GM19035 (cell line): Measurements from ENCODE around the gene DEFB131B.
"Not testable (repeated sequence)": the region's sequence is repeated elsewhere in the genome, so short reads cannot be mapped to it uniquely, and the experiment has no call there.

Experiments
- ATAC-seq: cut with Tn5 transposase; IDR thresholded peaks from one replicate; pipeline ENCODE4 v1.9.1; 2021; ENCODE audit not compliant: unreplicated experiment

DEFB131B gene, protein sequence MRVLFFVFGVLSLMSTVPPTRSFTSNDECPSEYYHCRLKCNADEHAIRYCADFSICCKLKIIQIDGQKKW

DNA sequence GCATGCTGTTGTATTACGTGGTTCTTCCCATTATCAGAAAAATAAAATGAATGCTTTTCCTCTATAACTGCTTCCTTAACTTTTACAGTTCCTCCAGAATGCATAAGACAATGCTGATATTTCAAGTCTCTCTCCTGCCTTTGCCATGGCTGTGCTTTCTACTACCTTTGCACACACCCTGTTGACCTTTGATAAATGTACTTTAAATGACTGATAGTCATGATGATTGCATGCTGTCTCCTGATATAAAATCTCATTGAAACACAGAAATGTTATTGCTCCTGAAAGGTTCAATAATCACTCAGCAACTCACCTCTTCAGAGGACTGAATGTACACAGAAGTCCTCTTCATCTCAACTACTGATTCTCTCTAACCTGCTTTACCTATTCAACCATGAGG is at the start of gene DEFB131B:
TSS of gene DEFB131B (plus strand) at position 395 of the 400 bp plus-strand sequence. CDS start at position 395, 0 bp downstream.
- ATAC-seq: not testable (repeated sequence)

DNA sequence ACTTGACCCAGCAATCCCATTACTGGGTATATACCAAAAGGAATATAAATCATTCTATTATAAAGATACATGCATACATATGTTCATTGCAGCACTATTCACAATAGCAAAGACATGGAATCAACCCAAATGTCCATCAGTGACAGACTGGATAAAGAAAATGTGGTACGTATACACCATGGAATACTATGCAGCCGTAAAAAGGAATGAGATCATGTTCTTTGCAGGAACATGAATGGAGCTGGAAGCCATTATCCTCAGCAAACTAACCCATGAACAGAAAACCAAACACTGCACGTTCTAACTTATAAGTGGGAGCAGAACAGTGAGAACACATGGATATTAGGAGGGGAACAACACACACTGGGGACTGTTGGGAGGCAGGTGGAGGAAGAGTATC is 49.0 kb upstream of the DEFB131B start:
- ATAC-seq: not testable (repeated sequence)

DNA sequence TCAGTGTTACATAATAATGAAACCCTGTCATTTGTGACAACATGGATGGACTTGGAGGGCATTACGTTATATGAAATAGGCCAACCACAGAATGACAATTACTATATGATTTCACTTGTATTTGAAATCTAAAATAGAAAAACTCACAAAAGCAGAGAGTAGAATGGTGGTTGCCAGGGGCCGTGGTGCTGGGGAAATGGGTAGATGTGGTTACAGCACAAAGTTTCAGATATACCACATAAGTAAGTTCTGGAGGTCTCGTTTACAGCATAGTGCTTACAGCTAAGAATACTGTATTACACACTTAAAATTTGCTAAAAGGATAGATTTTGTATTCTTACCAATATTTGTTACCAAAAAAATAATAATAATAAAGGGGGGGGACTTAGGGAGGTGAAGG is 48.6 kb upstream of the DEFB131B start:
- ATAC-seq: not testable (repeated sequence)

DNA sequence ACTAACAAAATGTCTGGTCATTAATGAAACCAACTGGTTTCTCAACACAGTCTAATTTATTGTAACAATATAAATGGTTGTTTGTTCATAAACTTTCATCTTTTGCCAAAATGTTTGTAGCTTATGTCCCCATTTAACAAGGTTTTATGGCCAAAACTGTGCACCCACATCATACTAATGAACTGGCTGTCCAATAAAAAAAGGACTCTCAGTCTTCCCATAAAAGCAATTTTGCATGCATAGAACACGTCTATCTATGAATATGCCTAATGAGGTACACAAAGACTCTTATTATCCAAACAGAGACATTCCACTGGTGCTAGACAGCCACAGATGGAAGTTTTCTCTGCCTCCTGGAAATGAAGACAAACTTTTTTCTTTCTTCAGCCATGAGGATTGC is 45.4 kb upstream of the DEFB131B start, which contains the start of gene DEFB108B:
TSS of gene DEFB108B (plus strand) at position 390 of the 400 bp plus-strand sequence. CDS start at position 390, 0 bp downstream.
- ATAC-seq: not testable (repeated sequence)

GRCh38 chr11:71842720-71843119 is 35.5 kb upstream of the DEFB131B start:
- not testable (repeated sequence) for ATAC-seq

DNA sequence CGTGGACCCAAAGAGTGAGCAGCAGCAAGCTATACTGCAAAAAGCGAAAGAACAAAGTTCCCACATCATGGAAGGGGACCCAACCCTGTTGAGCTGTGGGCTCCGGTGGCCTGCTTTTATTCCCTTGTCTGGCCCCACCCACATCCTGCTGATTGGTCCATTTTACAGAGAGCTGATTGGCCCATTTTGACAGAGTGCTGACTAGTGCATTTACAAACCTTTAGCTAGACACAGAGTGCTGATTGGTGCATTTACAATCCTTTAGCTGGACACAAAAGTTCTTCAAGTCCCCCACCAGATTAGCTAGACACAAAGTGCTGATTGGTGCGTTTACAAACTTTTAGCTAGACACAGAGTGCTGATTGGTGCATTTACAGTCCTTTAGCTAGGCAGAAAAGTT is 34.9 kb upstream of the DEFB131B start:
- not testable (repeated sequence) for ATAC-seq

DNA sequence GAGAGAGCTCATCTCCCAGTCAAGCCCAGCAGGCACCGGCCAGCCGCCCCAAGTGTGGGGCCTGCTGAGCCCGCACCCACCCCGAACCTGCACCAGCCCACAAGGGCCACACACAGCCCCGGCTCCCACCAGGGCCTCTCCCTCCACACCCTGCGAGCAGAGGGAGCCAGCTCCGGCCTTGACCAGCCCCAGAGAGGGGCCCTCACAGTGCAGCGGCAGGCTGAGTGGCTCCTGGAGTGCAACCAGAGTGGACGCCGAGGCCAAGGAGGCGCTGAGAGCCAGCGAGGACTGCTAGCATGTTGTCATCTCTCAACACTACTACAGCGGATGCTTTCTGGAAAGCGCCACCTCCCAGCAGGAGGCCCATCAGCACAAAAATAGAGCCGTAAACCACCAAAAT is 34.4 kb upstream of the DEFB131B start:
- no peak for ATAC-seq

- ATAC-seq: not testable (repeated sequence)
Observed at GRCh38 chr11:71853895-71854294, 24.4 kb upstream of the DEFB131B start.

DNA sequence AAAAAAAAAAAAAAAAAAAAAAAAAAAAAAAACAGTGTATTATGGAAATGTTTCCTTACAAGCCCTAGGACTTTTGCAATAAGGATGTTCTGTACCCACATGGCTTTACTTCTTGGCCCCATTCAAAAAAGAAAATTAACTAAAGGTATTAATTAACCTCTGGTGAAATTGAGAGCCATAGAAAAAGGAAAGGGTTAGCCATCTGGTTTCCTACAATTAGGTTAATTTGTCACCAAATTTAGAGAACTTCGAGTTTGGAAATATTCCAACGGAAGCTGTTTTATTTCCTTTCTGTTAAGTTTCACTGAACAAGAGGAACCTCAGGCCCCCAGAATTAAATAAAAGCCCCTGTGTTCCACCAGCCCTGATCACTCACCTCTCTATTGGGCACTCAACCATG is 22.4 kb upstream of the DEFB131B start:
- not testable (repeated sequence) for ATAC-seq

- not testable (repeated sequence) for ATAC-seq
Observed at GRCh38 chr11:71860835-71861234, 17.4 kb upstream of the DEFB131B start.

DNA sequence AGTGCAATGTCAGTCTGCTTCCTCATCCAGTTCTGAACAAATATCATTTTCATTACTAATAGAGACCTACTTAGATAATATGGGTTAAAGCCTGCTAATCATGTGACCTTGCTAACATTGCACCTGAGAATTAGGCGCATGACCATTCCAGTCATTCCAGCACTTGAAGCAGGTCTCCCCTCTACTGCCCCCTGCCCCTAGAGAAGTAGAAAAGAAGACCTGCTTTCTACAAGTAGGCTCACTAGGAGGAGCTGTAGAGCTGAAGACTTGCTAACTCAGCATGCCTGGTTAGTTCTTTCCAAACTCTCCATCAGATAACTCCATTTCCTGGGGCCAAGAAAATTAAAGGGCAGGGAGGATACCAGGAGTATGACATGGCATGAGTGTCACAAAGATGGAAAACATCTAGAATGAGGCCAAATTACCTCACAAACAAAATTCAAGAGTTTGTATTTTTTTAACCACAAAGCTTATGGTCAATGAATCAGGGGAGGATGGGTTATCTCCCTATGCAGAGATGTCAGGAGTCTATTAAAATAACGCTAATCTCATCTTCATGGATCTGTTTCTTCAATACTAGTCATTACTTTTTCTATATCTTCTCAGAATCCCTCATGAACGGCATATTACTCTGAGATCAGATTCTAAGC is 14.2 kb upstream of the DEFB131B start:
- not testable (repeated sequence) for ATAC-seq

GRCh38 chr11:71867209-71867608 is 11.0 kb upstream of the DEFB131B start:
- not testable (repeated sequence) for ATAC-seq

DNA sequence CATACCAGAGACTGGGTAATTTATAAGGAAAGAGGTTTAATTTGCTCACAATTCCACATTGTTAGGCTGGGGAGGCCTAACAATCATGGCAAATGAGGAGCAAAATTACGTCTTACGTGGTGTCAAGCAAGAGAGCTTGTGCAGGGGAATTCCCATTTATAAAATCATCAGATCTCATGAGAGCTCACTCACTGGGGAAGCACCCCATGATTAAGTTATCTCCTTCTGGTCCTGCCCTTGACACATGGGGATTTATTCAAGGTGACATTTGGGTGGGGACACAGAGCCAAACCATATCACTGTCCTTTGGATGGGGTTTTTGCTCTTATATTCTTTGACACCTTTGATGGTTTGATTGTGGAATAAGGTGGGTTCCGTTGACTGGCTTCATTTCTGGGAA is 8.3 kb upstream of the DEFB131B start:
- not testable (repeated sequence) for ATAC-seq

DNA sequence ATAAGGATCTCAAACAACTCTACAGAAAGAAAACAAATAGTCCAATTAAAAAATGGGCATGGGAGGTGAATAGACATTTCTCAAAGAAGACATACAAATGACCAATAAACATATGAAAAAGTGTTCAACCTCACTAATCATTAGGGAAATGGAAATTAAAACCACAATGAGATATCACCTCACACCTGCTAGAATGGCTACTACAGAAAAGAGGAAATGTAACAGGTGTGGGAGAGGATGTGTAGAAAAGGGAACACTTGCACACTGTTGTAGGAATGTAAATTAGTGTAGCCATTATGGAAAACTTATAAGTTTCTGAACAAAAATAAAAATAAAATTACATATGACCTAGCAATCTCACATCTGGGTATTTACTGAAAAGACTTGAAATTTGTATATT is 7.6 kb upstream of the DEFB131B start:
- not testable (repeated sequence) for ATAC-seq

GRCh38 chr11:71876262-71876661 is 2.0 kb upstream of the DEFB131B start:
- ATAC-seq: not testable (repeated sequence)

DNA sequence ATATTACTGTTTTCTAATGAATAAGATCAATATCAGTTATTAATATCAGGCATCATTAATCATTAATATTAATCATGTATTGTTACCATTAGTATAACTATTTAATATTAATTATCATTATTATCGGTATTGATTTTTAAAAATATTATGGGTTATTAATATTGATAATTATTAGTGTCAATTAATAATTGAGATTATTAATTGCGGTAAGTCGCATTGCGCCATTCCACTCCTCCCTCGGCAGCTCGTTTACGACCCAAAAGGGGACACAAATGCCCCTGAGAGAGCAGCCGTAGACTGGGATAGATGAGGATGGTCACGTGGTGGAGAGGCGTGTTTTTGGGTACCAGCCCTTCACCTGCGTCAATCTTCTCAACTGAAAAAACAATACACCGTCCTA is 7.6 kb downstream of the DEFB131B start:
- not testable (repeated sequence) for ATAC-seq

DNA sequence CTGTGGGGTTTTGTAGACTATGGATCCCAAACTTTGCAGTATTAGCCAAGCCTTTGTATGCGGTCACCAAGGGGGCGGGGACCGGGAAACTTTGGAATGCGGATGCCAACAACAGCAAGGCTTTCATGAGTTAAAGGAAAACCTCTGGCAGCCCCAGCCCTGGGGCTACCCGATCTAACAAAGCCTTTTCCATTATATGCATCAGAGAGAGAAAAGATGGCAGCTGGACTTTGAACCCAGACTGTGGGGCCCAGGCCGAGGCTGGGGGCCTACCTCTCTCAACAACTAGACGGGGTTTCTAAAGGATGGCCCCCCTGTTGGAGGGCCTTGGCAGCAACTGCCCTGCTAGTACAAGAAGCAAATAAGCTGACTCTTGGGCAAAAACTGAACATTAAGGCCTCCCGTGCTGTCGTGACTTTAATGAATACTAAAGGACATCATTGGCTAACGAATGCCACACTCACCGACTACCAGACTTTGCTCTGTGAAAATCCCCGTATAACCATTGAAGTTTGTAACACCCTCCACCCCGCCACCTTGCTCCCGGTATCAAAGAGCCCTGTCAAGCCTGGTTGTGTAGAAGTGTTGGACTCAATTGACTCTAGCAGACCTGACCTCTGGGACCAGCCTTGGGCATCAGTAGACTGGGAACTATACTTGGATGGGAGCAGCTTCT is 10.2 kb downstream of the DEFB131B start:
- not testable (repeated sequence) for ATAC-seq

GRCh38 chr11:71889181-71889872 is 11.1 kb downstream of the DEFB131B start:
- ATAC-seq: not testable (repeated sequence)

- no peak for ATAC-seq
Observed at GRCh38 chr11:71895961-71896360, 17.7 kb downstream of the DEFB131B start.

DNA sequence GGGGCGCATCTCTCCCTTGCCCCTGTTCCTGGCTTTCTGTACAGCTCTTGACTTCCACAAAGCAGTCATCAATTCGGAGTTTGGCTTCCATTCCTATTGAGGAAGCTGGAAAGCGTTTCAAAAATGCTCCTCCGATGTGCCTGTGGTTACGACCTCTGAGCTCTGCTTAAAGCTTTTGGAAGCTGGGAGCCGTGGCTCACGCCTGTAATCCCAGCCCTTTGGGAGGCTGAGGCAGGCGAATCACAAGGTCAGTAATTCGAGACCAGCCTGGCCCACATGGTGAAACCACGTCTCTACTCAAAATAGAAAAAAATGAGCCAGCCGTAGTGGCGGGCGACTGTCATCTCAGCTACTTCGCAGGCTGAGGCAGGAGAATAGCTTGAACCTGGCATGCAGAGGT is 22.9 kb downstream of the DEFB131B start:
- ATAC-seq: not testable (repeated sequence)

DNA sequence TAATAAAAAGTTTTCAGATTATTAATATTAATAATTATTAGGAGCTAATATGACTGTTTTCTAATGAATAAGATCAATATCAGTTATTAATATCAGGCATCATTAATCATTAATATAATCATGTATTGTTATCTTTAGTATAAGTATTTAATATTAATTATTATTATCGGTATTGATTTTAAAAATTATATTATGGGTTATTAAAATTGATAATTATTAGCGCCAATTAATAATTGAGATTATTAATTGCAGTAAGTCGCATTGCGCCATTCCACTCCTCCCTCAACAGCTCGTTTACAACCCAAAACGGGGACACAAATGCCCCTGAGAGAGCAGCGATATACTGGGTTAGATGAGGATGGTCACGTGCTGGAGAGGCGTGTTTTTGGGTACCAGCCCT is 30.0 kb downstream of the DEFB131B start:
- ATAC-seq: no peak
